ENCODE measurements around the gene FAM3C.

Gene FAM3C

GRCh38 chr7:121410829-121411596 lies 14.9 kb upstream of the FAM3C start:
- no peak for DNase-seq

DNA sequence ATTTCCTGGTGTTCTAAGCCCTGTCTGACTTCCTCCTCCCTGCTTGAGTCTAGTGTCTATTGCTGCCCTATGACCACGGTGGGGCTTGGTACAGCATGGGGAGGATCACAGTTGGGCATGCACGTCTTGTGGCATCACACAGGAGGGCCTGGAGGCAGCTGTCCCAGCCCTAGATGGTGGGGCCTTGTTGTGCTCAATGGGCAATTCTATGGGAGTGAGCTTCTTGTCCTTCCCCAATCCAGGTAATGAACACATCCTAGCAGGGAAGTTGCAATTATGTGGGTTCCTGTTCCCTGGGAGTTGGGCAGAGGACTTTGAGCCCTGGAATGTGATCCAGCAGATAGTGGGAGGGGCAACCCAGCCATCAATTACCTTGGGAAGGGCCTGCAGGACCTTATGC lies 10.8 kb upstream of the FAM3C start:
- DNase-seq, result no peak

- no peak for DNase-seq
Measured at GRCh38 chr7:121406461-121406860, 10.4 kb upstream of the FAM3C start.

- no peak for DNase-seq
Measured at GRCh38 chr7:121404348-121404747, 8.2 kb upstream of the FAM3C start.

GRCh38 chr7:121402701-121403100 lies 6.6 kb upstream of the FAM3C start:
- DNase-seq, result no peak

DNA sequence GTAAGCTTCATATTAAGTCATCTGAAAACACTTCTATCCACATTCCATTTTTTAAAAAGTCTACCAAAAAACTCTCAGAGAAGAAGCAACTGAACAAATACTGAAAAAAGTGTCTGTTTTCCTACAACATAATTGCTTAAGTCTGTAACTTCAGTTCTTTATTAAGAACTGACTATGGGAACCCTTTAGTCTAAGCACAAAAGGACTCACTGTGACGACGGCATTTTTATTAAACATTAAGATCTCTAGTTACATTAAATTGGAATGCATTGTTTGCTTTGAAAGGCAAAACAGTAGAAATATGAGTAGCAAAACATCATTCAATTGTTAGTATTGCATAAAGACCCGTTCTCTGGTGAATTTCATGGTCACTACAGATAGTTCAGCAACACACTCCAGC lies 5.8 kb upstream of the FAM3C start:
- no peak for DNase-seq

- DNase-seq, result no peak
Measured at GRCh38 chr7:121398246-121398645, 2.1 kb upstream of the FAM3C start.

- DNase-seq, result no peak
Measured at GRCh38 chr7:121397822-121398221, 1.7 kb upstream of the FAM3C start.

DNA sequence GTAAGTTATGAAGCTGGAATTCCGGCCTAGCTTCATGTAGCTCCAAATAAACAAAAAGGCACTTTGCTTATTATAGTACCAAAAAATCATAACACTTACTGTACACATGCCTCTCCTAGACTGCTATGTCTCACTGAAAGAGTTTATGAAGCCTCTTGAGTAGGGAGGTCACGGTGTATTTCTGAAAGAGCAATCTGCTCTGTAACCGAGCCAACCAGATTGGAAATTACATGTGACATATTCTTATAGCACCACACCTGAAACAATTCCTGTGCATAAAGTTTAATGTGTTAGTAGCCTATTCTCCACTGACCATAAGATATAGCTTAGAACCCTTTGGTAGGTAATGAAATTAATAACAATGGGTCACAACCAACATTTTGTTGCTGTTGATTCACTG lies 1.3 kb upstream of the FAM3C start:
- DNase-seq, result no peak

DNA sequence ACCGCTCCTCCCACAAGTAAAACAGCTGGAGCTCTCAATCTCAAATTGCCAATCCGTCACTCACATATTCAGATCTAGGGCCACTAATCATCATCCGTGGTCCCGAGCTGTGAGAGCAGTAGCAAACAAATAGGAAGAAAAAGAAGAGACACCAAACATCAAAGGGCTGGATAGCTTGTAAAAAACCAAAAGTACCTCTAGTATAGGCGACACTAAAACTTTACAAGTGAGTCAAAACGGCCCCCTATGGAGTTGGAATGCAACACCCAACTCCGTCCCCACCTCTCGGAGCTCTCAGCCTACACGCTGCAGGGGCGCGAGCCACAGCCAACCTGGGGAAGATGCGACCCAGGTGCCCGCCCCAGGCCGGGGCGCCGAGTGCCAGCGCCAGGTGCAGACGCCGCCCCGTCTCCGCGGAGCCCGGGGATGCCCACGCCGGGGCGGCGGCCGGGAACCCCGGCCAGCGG lies 581 bp downstream of the FAM3C start:
- DNase-seq, result no peak

DNA sequence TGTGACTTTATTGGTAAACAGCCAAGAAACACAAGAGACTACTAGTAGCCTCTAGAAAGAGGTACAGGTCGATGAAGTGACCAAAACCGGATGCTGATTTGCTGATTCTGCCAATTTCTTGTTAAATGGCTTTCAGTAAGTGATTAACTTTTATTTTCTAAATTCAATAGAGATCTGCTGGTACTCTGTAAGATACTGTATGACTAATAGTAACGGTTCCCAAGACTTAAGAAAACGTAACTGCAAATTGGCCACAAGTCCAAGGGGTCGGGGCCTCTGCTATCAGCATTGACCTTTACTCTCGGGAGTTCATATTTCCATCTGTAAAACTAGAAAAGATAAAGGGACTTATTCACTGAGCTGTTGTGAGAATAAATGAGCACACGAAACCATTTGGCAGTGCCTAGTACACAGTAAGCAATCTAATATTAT lies 1.4 kb downstream of the FAM3C start:
- no peak for DNase-seq

- no peak for DNase-seq
Measured at GRCh38 chr7:121393005-121393366, 3.1 kb downstream of the FAM3C start.

DNA sequence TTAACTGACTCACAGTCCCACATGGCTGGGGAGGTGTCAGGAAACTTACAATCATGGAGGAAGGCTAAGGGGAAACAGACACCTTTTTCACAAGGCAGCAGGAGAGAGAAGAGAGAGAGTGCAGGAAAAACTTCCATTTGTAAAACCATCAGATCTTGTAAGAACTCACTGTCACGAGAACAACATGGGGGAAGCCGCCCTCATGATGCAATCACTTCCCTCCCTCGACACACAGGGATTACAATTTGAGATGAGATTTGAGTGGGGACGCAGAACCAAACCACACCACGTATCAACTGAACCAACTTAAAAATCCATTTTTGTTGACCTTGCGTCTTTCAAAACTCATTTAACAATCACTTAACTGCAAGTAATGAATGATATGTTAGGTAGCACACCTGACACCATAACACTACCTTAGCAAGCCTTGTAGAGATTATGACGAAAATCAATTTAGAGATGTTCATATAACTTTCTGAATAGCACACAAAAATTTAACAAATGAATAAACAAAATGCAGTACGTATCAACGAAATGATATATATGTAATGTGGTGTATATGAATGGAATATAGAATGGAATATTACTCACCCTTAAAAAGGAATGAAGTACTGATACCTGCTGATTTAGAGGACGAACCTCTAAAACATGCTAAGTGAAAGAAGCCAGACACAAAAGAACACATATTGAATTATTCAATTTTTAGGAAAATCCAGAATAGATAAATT lies 3.7 kb downstream of the FAM3C start:
- no peak for DNase-seq

DNA sequence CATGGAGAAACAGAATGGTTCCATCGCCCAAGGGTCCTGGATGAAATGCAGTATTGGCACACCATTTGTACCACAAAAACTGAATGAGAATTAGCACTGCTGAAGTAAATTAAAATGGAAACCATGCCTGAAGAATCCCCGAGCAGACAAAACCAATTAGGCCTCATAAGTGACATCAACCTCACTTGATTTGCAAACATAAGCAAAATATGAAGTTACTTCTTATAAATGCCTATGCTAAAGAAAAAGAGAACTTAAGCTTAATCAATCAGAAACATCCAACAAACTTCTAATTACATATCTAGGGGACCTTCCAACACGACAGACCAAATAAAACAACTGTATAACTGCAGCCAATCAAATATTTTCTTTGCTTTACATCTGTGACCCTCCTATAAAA lies 4.4 kb downstream of the FAM3C start:
- no peak for DNase-seq

DNA sequence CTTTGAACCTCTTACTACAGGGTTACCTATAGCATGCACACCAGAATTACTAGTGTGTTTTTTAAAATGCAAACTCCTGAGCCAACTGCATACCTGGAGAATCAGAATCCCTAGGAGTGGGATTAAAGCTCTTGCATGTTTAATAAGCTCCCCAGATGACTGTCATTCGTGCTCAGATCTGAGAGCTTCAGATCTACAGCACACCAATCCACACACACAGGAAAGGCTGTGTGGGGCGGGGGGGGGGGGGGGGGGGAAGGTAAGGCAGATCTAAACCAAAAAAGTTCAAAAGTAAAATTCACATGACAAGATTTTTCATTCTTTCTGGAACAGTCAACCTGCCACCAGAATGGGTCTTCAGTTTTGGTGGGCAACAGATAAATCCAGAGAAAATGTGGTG lies 5.5 kb downstream of the FAM3C start:
- no peak for DNase-seq

GRCh38 chr7:121390109-121390508 lies 6.0 kb downstream of the FAM3C start:
- DNase-seq, result no peak

GRCh38 chr7:121388950-121389349 lies 7.2 kb downstream of the FAM3C start:
- no peak for DNase-seq

DNA sequence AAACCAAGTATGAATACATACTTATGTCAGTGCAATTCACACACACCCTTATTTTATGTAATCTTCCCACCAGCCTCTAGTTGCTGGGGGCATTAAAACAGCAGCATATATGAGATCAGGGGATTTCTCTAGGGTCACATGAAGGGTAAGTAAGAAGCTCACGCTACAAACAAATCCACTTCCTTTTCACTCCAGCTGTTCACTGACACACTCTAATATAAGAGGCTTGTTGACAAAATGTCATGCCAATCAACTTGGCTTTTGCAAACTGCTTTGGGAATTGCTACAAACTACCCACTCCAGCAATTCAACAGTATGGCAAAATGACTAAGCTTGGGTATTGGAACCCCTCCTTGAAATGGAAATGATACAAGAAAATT lies 10.3 kb downstream of the FAM3C start:
- no peak for DNase-seq

- DNase-seq, result no peak
Measured at GRCh38 chr7:121385056-121385799, 10.9 kb downstream of the FAM3C start.

GRCh38 chr7:121384265-121384664 lies 11.8 kb downstream of the FAM3C start:
- no peak for DNase-seq

GRCh38 chr7:121383235-121383910 lies 12.7 kb downstream of the FAM3C start:
- no peak for DNase-seq

- no peak for DNase-seq
Measured at GRCh38 chr7:121382473-121382872, 13.6 kb downstream of the FAM3C start.

GRCh38 chr7:121379930-121380329 lies 16.2 kb downstream of the FAM3C start:
- no peak for DNase-seq

All from GOT3 (cell line).